ENCODE measurements around the gene SERPINE1.
"Not testable (repeated sequence)": the region's sequence is repeated elsewhere in the genome, so short reads cannot be mapped to it uniquely, and the experiment has no call there.

SERPINE1 gene

DNA sequence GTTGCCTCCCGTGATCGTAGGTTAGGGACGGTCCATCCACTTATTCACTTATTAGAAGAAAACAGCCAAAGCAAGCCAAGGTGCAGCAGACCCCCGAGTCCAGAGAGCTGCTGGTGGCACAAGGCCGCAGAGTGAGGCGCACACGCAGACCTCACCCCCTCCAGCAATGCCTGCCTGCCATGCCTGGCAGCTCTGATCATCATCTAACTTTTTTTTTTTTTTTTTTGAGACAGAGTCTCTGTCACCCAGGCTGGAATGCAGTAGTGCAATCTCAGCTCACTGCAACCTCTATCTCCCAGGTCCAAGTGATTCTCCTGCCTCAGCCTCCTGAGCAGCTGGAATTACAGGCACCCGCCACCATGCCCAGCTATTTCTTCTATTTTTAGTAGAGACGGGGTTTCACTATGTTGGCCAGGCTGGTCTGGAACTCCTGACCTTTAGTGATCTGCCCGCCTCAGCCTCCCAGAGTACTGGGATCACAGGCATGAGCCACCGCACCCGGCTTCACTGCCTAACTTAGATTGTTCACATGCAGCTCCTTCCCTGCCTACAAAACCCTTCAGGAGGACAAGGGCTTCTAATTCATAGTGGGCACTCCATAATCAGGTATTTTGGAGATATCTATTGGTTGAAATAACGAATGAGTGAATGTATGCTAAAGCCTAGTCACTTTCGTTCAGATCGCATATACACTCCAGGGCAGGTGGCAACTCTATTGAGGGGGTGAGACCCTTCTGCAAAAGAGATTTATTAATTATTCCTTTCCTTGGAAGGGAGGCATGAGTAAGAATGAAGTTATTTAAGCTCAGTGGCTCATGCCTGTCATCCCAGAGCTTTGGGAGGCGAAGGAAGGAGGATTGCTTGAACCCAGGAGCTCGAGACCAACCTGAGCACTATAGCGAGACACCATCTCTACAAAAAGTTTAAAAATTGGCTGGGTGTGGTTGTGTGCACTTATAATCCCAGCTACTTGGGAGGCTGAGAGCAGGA lies 25.8 kb upstream of the SERPINE1 start:
- no peak for DNase-seq (ENCODE audit: low read depth in 2 of 2)

DNA sequence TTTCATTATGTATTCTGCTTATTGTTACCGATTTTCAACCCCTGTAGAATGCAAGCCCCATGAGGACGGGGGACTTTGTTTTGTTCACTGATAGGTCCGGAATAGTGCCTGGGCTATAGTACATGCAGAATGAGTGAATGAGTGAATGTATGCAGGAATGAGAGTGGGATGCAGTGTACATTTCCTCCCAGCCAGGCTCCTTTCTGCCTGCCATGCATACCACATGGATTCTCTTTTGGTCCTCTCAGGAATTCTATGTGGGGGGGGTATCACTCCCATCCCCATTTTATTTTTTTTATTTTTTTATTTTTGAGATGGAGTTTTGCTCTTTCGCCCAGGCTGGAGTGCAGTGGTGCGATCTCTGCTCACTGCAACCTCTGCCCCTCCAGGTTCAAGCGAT lies 24.9 kb upstream of the SERPINE1 start:
- no peak for DNase-seq (ENCODE audit: low read depth in 2 of 2)

DNA sequence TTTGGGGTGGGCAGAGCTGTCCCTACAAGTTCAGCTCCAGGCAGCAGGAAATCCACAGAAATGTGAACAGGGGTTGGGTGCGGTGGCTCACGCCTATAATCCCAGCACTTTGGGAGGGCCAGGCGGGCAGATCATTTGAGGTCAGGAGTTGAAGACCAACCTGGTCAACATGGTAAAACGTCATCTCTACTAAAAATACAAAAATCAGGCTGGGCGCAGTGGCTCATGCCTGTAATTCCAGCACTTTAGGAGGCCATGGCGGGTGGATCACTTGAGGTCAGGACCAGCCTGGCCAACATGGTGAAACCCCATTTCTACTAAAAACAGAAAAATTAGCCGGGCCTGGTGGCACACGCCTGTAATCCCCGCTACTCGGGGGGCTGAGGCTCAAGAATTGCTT lies 23.2 kb upstream of the SERPINE1 start:
- DNase-seq (ENCODE audit: low read depth in 2 of 2): not testable (repeated sequence)

DNA sequence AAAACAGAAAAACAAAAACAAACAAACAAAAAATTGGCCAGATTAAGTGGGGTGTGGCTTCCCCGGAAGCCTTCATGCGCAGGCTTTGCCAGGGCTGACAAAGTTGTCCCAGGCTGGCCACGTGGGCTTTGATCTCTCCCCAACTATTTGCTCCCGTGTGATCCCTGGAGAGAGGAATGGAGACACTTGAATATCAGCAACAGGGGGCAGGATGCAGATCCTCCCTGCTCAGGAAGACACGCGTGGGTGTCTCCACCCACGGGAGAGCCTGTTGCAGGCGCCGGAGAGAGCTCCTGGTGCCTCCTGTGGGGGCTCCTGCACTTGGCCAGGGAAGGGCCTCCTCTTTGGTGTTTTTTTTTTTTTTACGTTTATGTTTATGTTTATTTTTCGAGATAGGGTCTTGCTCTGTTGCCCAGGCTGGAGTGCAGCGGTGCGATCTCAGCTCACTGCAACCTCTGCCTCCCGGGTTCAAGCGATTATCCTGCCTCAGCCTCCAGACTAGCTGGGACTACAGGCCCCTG lies 22.7 kb upstream of the SERPINE1 start:
- DNase-seq (ENCODE audit: low read depth in 2 of 2): no peak

DNA sequence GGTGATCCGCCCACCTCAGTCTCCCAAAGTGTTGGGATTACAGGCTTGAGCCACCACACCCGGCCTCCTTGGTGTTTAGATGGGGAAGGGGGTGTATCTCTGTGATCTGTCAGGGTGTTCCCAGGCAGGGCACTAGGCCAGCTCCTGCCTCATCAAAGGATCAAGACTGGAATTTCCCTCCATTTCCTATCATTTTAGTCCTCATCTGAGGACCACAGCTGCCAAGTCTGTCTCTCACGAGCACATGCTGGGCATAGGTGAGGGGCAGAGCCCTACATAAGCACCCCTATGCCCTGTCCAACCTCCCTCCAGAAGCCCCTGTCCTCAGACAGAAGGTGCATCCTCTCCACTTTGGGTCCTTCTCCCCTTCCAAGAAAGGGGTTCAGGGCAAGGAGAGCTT lies 22.1 kb upstream of the SERPINE1 start:
- no peak for DNase-seq (ENCODE audit: low read depth in 2 of 2)

DNA sequence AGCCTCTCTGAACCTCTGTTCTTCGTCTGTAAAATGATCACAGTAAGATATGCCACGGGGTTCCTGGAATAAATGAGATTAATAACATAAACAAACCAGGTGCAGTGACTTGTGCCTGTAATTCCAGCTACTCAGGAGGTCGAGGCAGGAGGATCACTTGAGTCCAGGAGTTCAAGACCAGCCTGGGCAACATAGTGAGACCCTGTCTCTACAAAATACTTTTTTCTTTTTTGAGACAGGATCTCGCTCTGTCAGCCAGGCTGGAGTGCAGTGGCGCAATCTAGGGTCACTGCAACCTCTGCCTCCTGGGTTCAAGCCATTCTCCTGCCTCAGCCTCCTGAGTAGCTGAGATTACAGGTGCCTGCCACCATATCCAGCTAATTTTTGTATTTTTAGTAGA lies 21.7 kb upstream of the SERPINE1 start:
- DNase-seq (ENCODE audit: low read depth in 2 of 2): not testable (repeated sequence)

DNA sequence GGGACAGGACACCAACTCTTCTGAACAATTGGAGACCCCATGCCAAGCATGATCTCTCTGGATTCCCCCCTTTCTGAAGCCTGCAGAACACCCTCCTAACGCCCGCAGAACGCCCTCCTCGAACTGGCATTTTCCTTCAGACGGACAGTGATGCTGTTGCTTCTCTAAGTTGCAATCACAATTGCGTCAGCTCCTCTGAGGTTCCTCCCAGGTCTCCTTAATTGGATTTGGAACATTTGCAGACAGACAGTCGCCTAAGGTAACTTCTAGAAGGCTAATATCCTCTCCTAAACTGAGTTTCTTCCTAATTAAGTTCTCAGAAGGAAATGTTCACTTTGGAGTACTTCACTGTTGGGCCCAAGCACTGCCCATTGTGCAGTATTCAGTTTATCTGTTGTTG lies 20.5 kb upstream of the SERPINE1 start:
- no peak for DNase-seq (ENCODE audit: low read depth in 2 of 2)

DNA sequence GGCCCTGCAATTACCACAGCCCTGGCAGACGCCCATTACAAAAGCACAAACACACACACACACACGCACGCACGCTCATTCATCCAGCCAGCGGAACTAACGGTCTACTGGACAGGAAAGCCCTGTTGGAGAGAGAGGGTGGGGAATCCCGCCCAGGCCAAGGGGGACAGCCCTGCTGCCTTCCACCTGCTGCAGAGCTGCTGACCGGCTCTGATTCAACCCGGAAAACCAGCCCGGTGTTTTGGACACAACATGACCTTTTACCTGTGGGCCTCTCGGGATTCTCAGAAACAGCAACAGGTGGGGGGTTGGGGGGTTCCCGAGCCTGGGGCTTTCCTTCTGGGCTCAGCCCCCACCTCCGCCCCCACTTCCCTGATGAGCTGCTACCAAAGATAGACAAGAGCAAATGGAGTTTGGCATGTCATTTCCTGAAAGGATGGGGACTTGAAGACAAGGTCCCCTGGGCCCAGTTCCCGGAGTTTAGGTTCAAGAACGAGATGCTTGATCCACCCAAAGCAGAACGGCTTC lies 18.5 kb upstream of the SERPINE1 start:
- no peak for DNase-seq (ENCODE audit: low read depth in 2 of 2)

DNA sequence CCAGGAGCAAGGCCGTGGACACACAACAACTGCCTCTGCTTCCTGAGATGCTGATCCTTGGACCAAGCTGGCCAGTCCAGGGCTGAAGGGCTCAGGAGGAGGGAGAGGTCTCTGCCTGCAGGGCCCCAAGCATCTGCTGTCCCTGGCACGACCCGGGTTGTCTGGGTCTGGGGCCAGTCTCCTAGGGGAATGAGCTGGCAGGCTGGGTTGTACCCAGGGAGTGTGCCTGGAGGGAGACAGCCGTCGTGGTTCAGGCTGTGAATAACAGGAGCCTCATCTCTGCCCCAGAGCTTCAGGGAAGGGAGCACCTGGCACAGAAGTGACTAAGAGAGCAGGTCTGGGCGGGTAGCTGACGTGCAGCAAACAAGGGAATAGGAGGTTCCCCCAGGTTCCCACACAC lies 17.9 kb upstream of the SERPINE1 start:
- no peak for DNase-seq (ENCODE audit: low read depth in 2 of 2)

DNA sequence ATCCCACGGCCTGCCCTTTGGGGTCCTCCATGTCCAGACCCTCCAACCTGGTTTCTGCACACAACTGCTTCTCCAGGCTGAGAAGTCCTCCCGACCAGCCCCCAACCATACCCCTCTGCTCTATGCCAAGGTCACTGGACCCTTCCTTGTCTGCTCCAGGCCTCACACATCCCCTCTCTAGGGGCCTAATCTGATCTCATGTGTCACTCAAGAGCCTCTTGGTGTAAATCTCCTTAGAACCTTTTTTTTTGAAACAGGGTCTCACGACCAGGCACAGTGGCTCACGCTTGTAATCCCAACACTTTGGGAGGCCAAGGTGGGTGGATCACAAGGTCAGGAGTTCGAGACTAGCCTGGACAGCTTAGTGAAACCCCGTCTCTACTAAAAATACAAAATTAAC lies 17.5 kb upstream of the SERPINE1 start:
- no peak for DNase-seq (ENCODE audit: low read depth in 2 of 2)

DNA sequence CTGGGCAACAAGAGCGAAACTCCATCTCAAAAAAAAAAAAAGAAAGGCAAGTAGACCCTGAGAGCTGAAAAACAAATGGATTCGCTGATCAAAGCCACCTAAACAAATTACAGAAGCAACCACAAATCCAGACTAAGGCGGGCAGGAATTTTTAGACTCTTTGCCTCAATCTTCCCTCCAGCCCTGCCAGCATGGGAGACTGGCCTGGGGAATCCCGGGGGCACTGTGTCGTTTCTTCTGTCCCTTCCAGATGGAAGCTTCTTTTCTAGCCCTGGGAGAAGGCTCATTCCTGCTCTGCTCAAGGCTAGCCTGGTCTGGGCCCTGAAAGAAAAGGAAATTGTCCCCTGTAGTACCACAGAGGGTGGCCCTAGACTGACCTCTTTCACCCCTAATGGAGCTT lies 15.6 kb upstream of the SERPINE1 start:
- no peak for DNase-seq (ENCODE audit: low read depth in 2 of 2)

DNA sequence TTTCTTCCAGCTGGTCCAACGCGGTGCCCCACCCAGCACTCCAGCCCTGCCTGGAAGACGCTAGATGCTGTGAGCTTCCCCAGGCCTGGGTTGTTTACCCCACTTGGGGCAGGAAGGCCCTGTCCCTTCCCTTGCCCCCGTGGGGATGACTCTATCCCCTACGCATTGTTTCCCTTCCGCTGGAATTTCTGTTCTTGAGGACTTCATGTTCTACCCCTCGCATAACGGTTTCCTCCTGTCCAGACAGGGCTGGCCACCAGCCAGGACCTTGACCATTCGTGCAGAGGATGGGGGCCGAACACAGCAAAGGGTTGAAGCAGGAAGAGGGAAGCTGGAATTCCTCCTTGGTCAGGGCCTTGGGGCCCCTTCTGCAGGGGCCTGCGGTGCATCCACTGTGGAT lies 14.7 kb upstream of the SERPINE1 start:
- DNase-seq (ENCODE audit: low read depth in 2 of 2): no peak

DNA sequence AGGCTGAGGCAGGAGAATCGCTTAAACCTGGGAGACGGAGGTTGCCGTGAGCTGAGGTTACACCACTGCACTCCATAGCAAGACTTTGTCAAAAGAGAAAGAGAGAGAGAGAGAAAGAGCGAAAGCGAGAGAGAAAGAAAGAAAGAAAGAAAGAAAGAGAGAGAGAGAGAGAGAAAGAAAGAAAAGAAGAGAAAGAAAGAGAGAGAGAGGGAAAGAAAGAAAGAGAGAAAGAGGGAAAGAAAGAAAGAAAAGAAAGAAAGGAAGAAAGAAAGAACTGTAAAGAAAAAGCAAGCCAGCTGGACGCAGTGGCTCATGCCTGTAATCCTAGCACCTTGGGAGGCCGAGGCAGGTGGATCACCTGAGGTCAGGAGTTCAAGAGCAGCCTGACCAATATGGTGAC lies 13.8 kb upstream of the SERPINE1 start:
- not testable (repeated sequence) for DNase-seq (ENCODE audit: low read depth in 2 of 2)

DNA sequence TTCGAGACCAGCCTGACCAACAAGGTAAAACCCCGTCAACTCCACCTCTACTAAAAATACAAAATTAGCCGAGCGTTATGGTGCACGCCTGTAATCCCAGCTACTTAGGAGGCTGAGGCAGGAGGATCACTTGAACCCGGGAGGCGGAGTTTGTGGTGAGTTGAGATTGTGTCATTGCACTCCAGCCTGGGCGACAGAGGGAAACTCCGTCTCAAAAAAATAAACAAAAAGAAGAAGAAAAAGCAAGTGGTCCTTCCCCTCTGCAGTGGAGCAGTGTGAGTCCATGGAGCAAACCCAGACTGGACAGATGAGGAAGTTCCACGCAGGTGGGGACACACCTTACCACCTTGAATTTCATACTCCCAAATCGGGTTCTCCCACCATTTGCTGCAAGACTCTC lies 13.1 kb upstream of the SERPINE1 start:
- DNase-seq (ENCODE audit: low read depth in 2 of 2): no peak

DNA sequence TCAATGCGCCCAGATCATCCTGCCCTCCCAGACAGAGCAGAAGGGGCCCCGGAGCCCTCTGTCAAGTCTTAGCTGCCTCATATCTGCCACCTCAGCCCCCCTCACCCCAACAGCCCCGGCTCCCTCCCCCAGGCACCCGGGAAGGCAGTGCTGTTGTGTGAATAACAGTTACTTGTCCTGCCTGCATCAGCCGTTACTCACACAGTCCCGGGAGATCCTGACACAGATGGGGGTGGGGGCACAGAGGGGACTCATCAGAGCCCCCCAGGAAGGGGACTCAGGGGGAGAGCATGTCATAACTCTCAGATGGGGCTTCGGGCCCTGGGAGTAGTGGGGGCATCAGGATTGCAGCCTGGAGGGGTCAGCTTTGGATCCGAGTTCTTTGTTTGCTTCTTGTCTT lies 12.4 kb upstream of the SERPINE1 start:
- DNase-seq (ENCODE audit: low read depth in 2 of 2): no peak

DNA sequence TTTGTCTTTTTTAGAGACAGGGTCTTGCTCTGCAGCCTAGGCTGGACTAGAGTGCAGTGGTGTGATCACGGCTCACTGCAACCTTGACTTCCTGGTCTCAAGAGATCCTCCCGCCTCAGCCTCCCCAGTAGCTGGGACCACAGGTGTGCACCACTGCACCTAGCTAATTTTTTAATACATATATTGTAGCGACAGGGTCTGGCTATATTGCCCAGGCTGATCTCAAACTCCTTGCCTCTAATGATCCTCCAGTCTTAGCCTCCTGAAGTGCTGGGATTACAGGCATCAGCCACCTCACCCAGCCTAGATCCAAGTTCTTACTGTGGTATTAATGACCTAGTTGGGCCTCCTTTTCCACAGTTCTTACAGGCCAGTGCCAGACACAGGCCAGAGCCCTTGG lies 11.7 kb upstream of the SERPINE1 start:
- no peak for DNase-seq (ENCODE audit: low read depth in 2 of 2)

DNA sequence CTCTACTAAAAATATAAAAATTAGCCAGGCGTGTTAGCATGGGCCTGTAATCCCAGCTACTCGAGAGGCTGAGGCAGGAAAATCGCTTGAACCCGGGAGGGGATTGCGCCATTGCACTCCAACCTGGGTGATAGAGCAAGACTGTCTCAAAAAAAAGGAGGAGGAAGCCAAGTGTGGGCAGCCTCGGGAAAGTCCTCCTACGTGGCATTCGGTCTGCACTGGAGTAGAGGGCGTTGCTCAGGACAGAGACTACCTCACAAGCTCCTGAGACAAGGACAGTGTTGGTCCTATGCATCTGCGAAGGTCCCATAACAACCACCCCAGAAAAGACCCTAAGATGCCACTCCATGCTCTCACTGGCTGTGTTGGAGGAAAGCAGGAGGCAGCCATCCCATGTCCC lies 10.0 kb upstream of the SERPINE1 start:
- DNase-seq (ENCODE audit: low read depth in 2 of 2): no peak

DNA sequence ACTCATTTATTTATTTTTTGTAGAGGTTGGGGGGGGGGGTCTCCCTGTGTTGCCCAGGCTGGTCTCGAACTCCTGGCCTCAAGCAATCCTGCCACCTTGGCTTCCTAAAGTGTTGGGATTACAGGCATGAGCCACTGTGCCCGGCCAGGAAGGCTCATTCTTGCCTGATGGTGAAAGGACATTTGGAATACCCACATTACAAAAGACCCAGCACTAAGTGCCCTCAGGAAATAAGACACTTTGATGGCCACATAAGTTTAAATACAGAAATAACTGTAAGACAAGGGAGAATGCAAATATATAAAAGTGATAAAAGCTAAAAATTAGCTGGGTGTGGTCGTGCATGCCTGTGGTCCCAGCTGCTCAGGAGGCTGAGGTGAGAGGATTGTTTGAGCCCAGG lies 8.0 kb upstream of the SERPINE1 start:
- DNase-seq (ENCODE audit: low read depth in 2 of 2): no peak

DNA sequence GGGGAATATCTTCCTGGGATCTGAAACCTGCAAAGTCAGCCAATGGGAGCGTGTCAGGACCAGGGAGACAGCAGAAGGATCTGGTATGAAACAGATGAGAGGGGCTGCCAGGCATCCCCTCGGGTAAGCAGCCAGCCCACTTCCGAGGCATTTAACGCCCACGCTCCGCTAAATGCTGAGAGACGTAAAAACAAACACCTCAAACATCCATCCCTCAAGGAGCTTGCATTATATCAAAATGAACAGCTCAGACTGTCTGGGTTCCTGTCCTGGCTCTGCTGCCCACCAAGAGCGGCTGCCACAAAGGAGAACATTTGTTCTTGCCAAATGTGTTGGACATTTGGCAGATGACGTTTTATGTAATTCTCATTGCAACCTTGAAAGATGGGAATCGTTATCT lies 7.0 kb upstream of the SERPINE1 start:
- DNase-seq (ENCODE audit: low read depth in 2 of 2): no peak

DNA sequence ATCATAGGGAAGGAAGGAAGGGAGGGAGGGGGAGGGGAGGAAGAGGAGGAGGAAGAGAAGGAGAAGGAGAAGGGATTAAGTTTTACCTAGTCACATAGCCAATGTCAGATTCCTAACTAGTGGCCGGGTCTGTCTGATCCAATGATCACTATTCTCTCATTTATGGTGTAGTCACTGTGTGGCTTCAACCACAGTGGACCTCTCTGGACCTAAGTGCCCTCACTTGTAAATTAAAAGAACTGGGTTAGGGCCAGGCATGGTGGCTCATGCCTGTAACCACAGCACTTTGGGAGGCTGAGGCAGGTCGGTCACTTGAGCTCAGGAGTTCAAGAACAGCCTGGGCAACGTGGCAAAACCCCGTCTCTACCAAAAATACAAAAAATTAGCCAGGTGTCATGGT lies 6.6 kb upstream of the SERPINE1 start:
- DNase-seq (ENCODE audit: low read depth in 2 of 2): no peak

DNA sequence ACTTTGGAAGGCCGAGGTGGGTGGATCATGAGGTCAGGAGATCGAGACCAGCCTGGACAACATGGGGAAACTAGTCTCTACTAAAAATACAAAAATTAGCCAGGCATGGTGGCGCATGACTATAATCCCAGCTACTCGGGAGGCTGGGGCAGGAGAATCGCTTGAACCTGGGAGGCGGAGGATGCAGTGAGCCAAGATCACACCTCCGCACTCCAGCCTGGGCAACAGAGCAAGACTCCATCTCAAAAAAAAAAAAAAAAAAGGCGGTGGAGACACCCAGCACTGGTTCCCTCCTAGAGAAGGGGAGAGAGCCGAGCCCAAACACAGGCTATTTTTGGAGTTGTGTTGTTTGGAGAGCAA lies 5.3 kb upstream of the SERPINE1 start:
- not testable (repeated sequence) for DNase-seq (ENCODE audit: low read depth in 2 of 2)

DNA sequence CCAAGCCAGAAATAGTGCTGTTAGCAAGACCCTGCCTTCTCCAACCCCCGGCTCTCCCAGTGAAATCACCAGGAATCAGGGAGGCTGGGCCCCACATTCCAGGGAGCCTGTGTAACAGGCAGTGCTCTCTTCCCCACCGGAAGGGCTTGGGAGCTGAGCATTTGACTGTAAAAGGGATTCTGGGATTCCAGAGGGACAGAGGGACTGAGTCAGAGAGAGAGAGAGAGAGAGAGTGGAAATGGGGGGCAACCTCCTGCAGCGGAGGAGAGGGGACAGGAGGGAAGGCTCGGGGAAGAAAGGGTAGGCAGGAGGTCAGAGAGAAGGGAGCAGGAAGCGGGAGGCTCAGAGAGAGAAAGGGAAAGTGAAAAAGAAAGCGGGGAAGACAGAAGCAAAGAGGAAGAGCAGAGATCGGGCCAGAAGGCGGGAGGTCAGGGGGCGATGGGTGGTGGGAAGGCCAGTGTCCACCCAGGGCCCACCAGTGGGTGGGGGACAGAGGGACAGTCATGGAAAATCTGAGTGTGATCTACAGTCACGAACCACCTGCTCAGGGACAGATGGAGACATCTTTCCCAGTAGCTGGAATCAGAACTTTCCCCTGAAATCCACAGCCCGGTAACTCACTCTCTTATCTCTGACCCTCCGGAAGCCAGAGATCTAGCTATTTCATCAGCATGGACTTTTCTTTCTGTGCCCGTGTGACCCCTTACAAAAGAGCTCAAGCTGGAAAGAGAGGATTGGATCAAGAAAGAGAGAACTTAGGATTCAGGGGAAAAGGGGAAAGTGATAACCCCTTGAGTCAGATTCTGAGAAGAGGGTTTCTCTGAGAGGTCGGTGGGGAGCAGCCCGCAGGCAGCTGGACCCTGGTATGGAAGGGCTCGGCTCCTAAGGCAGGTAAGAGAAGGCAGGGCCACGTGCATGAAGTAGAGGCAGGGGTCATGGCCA lies 4.6 kb upstream of the SERPINE1 start:
- DNase-seq (ENCODE audit: low read depth in 2 of 2): no peak
